Suprapubic skin (tissue), 4 donors: Measurements from ENCODE around the gene SMARCA4.

Experiments
- EP300 ChIP-seq: sonication (generic); formaldehyde crosslinking; IDR thresholded peaks from one replicate; pipeline ENCODE4 v1.6.1; 2017; ENCODE audit warnings: antibody characterized with exemption
- POLR2A ChIP-seq, 2 donors: fragments of 450-650 bp; IDR thresholded peaks; one replicate each; pipeline ENCODE4 v1.6.1; 2017; ENCODE audit warnings: antibody characterized with exemption in 2 of 2, mild to moderate bottlenecking in 2 of 2, moderate library complexity in 2 of 2
- POLR2AphosphoS5 ChIP-seq, 3 donors: sonication (generic); formaldehyde crosslinking; IDR thresholded peaks; one replicate each; pipeline ENCODE4 v1.6.1; 2017; ENCODE audit warnings: antibody characterized with exemption in 3 of 3
- TF ChIP-seq, protein P1 (sequence below), 2 donors: fragments of 200-600 bp in 1 of 2; fragments of 450-650 bp in 1 of 2; sonication (generic) in 1 of 2; IDR thresholded peaks; one replicate each; pipeline ENCODE4 v1.5.1; 2016 to 2019; ENCODE audit warnings: antibody characterized with exemption in 2 of 2, mild to moderate bottlenecking in 1 of 2, moderate library complexity in 1 of 2

DNA sequence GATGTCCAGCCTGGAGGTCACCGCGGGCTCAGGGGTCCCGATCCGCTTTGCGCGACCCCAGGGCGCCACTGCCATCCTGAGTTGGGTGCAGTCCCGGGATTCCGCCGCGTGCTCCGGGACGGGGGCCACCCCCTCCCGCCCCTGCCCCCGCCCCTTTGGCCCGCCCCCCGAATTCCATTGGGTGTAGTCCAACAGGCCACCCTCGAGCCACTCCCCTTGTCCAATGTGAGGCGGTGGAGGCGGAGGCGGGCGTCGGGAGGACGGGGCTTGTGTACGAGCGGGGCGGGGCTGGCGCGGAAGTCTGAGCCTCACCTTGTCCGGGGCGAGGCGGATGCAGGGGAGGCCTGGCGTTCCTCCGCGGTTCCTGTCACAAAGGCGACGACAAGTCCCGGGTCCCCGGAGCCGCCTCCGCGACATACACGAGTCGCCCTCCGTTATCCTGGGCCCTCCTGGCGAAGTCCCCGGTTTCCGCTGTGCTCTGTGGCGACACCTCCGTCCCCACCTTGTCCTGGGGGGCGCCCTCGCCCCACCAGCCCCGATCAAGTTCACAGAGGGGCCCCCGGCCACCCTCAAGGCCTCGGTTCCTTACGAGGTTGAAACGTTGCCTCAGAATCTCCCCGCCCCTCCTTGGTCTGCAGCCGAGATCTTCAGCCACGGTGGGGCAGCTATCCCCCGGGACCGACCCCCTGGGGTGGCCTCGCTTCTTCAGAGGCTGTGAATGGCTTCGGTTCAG, 129.6 kb downstream of the SMARCA4 start:
- TF ChIP-seq, protein P1, sequence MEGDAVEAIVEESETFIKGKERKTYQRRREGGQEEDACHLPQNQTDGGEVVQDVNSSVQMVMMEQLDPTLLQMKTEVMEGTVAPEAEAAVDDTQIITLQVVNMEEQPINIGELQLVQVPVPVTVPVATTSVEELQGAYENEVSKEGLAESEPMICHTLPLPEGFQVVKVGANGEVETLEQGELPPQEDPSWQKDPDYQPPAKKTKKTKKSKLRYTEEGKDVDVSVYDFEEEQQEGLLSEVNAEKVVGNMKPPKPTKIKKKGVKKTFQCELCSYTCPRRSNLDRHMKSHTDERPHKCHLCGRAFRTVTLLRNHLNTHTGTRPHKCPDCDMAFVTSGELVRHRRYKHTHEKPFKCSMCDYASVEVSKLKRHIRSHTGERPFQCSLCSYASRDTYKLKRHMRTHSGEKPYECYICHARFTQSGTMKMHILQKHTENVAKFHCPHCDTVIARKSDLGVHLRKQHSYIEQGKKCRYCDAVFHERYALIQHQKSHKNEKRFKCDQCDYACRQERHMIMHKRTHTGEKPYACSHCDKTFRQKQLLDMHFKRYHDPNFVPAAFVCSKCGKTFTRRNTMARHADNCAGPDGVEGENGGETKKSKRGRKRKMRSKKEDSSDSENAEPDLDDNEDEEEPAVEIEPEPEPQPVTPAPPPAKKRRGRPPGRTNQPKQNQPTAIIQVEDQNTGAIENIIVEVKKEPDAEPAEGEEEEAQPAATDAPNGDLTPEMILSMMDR (IDR thresholded peaks at IDR 0.05): no peak
- TF ChIP-seq POLR2A (IDR thresholded peaks at IDR 0.05) (peak; percentile 75 to 91), EP300 (no peak), POLR2AphosphoS5 (IDR thresholded peaks at IDR 0.05) (peak; percentile 37 to 73 (median 58))
